HS-27A (cell line): ENCODE data around the gene GYPB.
"Not testable (repeated sequence)": the region's sequence is repeated elsewhere in the genome, so short reads cannot be mapped to it uniquely, and the experiment has no call there.

Source experiments
- DNase-seq: peaks from one replicate; pipeline ENCODE4 v3.0.0-alpha.2; 2012; ENCODE audit warnings: low read depth, missing footprints

The GYPB gene

DNA sequence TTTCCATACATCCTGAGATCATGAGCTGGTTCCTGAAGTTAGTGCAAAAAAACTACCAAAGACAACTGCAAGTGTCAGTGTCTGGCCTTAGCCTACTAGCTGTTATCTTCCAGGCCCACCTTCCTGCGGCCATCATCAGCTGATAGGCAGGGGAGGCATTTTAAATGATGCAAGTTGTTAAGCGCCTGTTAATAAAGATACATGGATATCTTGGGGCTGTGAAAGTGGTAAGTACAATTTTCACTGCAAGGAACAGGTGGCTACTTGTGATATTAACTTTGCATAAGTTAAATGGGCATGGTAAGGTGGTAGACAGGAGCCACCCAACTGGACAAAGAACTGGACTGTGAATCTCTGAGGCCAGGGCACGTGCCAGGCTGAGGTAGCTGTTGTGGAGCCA, at the start of gene GYPB:
TSS of gene GYPB (minus strand) at position 104 of the 400 bp plus-strand sequence. CDS start at position 11, 93 bp downstream.
- not testable (repeated sequence) for DNase-seq

DNA sequence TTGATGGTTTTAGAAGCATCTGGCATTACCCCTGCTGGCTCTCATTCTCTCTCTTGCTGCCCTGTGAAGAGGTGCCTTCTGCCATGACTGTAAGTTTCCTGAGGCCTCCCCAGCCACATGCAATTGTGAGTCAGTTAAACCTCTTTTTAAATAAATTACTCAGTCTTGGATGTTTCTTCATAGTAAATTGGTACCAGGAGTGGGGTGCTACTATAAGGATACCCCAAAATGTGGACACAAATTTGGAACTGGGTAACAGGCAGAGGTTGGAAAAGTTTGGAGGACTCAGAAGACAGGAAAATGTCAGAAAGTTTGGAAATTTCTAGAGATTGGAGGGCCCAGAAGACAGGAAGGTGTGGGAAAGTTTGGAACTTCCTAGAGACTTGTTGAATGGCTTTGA, 42.4 kb upstream of the GYPB start:
- DNase-seq = not testable (repeated sequence)

DNA sequence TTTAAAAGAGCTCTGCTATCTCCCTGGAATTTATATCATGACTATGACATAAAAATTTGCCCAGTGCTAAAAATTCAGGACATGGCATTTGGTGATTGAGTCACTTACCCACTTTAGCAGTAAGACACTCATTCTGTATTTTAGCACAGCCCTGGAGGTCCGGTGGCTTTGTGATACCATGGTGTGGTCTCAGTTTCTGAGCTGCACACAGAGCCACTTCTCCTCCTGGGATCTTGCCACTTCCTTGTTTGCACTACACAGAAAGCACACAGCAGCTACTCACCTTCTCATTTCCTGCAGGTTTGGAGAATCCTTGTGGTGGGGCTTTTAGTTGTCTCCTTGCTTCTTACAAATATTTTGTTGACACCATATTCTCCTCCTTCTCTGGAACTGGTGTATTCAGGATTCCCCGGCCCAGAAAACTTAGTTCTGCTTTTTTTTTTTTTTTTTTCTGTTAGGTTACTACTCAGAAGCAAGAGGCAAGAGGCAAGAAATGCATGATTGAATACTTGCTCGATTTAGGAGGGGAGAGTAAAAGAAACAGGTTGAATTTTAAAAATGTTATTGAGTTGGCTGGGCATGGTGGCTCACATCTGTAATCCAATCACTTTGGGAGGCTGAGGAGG, 41.2 kb upstream of the GYPB start:
- DNase-seq = not testable (repeated sequence)

DNA sequence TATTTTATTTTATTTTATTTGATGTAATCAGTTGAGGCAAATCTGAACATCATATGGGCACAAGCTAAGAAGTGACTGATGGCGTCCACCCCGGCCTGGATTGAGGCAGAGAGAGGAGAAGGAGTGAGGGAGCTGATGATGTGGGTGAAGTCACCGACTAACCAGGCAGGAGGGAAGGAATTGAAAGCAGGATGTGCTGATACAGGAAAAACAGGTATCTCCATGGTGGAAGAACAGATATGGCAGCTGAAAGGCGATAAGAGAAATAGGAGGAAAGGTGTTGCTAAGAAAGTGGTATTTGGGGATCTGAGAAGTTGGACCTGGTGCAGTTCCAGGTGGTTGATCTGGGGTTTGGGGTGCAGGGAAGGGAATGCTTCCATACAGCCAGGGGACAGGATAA, 37.6 kb upstream of the GYPB start:
- DNase-seq = no peak

DNA sequence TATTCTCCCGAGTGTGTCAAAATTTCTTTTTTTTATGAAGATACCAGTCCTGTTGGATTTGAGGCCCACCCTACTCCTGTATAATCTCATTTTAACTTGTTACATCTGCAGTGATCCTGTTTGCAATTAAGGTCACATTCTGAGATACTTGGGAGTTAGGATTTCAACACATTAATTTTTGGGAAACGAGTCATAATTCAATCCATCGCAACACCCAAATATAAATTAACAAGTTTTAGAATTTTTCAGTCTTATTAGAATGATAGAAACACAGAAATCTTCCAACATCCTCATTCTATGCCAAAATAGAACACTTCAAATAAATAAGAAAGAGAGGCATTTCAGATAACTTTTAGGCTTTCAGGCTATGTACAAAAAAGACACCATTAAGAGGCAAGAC, 36.2 kb upstream of the GYPB start:
- peak; percentile 14 for DNase-seq

DNA sequence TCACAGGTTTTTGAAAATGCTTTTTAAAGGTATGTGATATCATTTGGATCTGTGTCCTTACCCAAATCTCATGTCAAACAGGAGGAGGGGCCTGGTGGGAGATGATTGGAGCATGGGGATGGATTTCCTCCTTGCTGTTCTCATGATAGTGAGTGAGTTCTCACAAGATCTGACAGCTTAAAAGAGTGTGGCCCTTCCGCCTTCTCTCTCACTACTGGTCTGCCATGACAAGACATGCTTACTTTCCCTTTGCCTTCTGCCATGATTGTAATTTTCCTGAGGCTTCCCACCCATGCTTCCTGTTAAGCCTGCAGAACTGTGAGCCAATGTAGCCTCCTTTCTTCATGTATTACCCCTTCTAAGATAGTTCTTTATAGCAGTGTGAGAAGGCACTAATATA, 32.3 kb upstream of the GYPB start:
- not testable (repeated sequence) for DNase-seq

DNA sequence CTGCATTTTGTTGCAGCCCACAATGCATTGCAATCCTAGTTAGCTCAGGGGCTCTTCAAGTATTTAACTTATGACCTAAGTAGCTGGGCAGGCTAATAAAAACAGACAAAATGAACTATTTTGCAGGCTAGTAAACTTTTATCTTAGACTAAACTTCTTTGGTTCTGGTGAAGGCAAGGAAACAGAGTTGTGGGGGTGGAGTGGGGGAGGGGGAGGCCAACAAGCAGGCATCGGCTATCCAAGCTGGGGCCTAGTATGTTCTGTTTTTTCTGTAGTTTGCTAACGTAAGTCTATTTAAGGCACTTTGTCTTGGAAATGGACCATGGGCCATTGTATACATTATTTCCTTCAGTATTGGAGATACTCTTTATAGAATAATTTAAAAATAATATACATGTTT, 31.5 kb upstream of the GYPB start:
- DNase-seq = not testable (repeated sequence)

DNA sequence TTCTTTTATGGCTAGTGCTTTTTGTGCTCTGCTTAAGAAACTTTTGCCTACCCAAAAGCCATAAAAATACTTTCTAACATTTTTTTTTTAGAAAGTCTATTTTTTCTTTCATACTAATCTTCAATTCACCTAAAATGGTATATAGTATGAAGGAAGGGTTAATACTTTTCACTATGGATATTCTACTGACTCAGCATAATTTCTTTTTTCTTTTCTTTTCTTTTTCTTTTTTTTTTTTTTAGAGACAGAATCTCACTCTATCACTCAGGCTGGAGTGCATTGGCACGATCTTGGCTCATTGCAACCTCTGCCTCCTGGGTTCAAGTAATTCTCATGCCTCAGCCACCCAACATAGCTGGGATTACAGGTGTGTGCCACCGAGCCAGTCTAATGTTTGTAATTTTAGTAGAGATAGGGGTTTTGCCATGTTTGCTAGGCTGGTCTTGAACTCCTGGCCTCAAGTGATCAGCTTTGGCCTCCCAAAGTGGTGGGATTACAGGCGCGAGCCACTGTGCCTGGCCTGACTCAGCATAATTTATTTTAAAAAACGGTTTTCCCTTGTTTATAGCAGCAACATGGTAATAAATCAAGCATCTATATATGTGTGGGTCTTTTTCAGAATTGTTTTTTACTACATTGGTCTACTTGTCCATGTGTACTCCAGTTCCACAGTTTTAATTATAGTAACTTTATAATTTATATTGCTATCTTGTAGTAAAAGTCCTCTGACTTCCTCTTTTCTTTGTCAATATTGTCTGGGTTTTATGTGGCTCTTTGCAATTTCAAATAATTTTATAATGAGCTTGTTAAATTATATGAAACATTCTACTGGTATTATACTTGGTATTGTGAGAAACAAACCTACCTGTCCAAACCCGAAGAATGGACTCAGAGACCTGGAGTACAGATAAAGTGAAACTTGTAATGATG, 30.6 kb upstream of the GYPB start:
- DNase-seq = not testable (repeated sequence)

DNA sequence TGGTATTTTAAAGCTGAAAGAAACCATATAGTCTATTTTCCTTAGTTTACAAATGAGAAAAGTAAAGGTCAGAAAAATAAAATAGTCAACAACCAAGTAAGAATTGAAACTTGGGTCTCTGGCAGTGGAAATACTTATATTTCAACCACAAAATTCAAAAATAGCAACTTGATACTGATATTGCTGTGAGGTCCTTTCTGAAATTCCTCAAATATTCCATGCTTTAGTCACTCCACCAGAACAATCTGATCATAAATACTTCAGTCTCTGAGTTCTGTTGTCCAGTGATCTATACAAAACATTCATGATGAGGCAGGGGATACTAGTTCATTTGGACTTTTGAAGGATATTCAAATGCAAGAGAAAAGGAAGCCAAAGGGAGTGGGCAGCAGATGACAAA, 25.8 kb upstream of the GYPB start:
- DNase-seq = peak; percentile 49

DNA sequence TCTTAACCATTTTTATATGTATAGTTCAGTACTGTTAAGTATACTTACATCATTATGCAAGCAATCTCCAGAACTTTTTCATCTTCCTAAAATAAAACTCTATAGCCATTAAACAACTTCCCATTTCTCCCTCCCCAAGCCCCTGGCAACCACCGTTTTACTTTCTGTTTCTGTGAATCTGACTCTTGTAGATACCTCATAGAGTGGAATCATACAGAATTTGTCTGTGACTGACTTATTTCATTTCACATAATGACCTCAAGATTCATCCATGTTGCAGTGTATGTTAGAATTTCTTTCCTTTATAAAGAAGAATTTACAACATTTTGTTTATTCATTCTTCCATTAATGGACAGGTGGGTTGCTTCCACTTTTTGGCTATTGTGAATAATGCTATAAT, 13.4 kb upstream of the GYPB start:
- not testable (repeated sequence) for DNase-seq

DNA sequence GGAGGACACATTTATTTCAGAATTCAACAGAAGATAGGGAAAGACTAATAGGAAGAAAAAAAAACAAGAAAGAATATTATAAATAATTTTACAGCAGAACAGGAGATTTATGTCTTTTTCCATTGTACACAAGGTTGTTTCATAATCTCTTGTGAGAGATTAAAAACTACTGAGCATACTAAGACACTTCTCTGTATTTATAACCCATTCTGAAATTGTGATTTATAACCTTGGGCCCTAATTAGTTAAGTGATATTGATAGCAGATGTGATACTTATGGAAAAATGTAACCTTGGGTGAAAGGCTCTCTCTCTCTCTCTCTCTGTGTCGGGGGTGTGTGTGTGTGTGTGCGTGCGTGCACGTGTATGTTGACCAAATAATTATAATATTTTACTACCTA, 12.7 kb upstream of the GYPB start:
- not testable (repeated sequence) for DNase-seq

DNA sequence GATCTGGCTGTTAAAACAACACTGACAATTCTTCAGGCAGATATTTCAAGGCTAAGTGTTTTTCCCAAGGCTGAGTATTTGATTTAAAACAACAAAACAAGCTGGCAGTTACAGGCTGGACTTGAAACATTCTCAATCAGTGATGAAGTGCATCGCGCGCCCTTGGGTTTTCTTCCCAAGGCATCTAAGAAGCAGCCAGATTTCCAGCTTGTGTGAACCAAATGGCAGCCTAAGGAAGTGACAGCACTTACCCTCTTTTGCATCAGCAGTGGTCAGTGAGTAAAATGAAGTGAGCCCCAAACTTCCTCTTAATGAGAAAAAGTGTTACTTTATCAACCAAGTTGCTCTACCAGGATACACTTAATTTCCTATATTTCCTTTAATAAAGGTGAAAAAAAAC, 12.2 kb upstream of the GYPB start:
- not testable (repeated sequence) for DNase-seq

DNA sequence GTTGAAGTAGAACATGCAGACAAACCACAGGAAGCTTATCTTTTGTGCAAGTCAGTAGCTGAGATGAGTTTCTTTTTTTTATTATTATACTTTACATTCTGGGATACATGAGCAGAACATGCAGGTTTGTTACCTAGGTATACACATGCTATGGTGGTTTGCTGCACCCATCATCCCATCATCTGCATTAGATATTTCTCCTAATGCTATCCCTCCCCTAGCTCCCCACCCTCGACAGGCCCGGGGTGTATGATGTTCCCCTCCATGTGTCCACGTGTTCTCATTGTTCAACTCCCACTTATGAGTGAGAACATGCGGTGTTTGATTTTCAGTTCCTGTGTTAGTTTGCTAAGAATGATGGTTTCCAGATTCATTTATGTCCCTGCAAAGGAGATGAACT, 11.5 kb upstream of the GYPB start:
- DNase-seq = not testable (repeated sequence)

DNA sequence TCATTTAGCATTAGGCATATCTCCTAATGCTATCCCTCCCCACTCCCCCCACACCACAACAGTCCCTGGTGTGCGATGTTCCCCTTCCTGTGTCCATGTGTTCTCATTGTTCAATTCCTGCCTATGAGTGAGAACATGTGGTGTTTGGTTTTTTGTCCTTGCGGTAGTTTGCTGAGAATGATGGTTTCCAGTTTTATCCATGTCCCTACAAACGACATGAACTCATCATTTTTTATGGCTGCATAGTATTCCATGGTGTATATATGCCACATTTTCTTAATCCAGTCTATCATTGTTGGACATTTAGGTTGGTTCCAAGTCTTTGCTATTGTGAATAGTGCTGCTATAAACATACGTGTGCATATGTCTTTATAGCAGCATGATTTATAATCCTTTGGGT, 7.5 kb upstream of the GYPB start:
- DNase-seq = not testable (repeated sequence)

DNA sequence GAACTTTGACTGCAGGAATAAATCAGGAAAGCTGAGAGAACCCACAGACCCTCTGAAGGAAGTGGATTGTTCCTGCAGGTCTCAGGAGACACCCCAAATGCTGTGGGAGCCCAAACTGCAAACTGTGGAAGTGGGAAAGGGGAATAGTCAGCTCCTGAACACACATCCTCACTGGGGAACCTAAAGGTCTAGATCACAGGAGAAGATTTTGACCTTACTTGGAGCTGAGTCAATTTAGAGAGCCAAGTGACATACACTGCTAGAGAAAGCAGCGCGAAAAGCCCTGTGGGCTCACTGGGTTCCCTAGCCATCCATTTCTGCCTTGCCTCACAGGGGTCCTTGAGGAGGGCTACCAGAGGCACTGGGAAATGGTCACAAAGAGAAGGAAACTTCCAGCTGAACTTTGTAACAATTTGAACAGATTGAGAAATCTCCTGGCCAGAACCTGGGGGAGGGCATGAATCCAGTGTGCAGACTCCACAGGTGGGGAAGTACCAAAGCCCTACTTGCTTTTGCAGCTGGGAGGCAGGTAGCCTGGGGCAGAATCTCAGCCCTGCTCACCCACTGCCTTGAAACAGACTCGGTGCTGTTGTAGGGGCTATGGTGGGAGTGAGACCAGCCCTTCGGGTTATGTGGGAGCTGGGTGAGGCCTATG, 5.3 kb upstream of the GYPB start:
- not testable (repeated sequence) for DNase-seq

DNA sequence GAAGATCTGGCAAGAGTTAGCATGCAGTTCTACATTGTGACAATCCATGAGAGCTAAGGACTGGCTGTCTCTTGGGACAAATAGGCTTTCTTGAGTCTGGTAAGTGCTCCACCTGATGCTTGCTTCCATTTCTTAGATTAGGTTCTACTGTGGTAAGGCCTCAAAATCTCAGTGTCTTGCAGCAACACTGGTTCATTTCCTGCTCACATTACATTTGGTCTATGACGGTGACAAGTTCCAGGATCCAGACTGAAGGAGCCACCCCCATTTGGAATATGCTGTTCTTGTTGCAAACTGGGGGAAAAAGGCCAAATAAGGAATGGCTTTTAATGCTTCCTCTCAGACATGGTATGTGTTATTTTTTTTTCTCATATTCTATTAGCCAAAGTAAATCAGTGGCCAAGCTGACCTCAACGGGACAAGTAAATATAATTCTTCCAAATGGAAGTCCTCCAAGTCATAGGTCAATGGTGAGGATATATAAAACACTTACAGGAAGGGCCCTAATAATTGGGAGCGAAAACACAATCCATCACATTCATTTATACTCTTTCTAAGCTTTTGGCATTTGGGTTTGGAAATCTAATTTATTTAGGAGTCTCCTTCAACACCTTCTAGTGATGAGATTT, 3.7 kb upstream of the GYPB start:
- DNase-seq = not testable (repeated sequence)

DNA sequence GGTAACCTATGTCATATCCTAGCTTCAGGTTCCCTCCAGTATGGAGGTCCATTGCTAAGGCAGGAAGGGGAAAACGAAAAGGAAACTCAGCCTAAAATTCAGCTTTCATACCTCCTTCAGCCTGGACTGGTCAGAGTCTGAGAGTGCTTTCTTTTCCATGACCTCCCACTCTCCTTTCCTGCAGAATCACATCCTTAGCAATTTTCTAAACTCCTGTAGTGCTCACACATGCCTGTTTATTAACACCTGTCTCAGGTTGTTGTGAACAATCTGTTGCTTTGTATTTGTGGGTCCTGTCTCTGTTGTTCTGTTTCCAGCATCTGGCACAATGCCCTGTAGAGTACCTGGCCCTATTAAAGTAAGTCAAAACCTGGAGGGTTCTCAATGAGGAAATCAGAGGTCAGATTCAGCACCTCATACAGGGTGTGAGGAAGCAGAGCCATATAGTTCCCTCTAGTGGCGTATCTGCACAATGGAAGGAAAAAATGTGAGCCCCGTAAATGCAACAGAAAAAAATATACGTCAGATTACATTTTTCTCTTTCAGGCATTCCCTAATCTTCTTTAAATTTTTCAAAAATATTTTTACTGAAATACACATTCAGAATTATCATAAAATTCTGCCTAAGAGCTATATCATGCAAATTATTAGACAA, 2.3 kb upstream of the GYPB start:
- DNase-seq = not testable (repeated sequence)

DNA sequence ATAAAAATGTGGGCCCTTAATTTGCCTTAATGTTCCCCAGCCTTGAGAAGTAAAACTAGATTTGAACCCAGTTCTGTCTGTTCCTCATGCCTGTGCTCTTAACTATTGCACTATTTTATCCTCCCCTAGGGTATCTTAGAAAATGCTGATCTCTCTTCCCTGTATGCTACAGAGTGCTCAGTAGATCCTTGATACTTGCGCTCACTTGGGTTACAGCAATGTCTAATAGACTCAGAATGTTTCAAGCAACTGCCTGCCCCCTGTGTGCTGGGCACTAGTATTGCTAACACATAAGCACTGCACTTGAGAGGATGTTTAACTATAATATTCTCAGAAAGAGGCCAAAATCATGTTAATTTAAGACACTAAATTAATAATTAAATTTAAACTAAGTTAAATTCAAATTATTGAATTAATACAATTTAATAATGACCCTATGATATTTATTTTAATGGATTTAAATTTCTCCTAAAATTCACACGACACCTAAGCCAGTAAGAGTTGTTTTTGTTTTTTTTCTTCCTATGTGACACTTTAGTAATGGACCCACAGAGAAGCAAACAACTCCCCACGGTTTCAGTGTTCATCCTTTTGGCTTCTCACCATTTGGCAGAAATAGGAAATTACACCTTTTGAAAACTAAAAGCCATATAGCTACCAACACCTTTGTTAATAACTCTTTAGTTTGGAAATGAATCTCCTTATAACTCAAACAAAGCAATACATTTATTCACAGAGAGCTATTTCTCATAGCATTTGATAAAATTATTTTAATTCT, 768 bp downstream of the GYPB start:
- DNase-seq = not testable (repeated sequence)

DNA sequence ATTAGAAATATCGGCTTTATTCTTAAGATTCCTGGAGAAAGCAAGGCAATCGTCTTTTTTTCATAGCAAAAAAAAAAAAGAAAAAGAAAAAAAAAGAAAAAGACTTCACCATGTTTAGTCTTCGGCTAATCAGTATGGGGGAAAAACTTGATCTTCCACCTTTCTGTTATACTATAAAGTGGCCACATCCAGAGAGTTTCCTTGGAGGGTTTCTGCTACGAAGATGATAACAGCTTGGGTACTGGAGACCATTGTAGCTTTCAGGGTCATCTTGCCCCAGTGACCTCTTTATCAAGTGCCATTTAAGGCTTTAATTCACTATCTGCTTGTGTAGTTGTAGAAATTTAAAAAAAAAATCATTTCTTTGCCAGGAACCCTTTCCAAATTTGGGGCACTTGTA, 1.9 kb downstream of the GYPB start:
- not testable (repeated sequence) for DNase-seq

DNA sequence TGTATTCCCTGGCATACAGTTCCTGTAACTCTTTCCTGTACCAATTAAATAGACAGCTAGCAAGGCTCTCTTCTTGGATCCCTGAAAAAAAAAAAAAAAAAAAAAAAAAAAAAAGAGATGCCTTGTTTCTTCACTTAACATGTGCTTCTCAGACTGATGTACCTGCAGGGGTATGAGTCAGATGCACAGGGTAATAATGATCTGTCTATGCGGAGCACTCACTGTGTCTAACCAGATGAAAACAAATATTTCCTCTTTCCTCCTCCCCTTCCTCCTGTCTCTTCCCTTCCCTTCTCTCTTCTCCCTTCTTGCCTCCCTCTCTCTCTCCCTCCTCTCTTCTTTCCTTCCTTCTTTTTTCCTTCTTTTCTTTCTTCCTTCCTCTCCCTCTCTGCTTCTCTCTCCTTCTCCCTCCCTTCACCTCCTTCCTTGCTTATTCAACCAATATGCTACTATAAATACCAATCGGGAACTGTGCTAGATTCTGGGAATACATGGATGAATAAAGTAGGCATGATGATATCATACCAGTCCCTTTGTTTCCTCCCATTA, 3.0 kb downstream of the GYPB start:
- DNase-seq = not testable (repeated sequence)

DNA sequence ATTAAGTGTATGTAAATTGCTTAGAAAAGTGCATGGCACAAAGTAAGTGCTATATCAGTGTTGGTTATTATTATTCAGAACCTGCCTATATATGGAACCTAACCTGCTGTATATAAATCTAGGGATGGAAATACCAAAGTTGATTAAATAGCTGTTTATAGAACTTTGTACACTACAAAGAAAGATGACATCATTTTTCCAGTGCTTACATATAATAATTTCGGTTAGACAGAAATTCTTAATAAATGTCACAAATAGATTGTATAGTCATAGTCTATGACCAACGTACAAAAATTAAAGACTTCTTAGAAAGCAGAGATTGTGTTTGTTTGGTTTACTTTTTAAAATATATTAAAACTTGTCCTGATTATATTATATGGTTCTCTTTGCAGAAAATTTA, 4.4 kb downstream of the GYPB start:
- no peak for DNase-seq
